GM12872 (cell line): ENCODE measurements around the gene CAPN9.

Experiments
- TF ChIP-seq, protein P1 (sequence below): IDR thresholded peaks from 3 replicates; pipeline ENCODE4 v1.5.1; 2011; ENCODE audit warnings: low read depth, mild to moderate bottlenecking, low read length, moderate library complexity; ENCODE audit not compliant: insufficient read depth

Gene CAPN9

DNA sequence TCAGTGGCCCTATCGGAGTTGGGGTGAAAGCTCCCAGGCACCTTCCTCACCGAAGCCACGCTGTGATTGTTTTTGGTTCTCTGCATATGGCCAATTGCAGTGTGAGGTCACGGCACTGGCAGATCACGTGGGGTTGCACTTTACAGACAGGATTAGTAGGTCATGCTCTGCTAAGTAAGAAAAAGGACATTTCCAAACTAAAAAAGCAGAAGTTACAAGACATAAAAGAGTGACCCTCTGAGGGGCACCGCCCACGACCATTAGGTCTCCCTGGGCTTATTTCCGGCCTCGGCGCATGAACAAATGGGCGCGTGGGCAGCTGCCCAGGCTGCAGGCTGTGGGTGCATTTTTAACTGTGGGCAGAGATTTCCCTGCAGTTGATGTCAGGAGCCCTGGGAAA lies 2.0 kb downstream of the CAPN9 start:
- TF ChIP-seq, protein P1, sequence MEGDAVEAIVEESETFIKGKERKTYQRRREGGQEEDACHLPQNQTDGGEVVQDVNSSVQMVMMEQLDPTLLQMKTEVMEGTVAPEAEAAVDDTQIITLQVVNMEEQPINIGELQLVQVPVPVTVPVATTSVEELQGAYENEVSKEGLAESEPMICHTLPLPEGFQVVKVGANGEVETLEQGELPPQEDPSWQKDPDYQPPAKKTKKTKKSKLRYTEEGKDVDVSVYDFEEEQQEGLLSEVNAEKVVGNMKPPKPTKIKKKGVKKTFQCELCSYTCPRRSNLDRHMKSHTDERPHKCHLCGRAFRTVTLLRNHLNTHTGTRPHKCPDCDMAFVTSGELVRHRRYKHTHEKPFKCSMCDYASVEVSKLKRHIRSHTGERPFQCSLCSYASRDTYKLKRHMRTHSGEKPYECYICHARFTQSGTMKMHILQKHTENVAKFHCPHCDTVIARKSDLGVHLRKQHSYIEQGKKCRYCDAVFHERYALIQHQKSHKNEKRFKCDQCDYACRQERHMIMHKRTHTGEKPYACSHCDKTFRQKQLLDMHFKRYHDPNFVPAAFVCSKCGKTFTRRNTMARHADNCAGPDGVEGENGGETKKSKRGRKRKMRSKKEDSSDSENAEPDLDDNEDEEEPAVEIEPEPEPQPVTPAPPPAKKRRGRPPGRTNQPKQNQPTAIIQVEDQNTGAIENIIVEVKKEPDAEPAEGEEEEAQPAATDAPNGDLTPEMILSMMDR = no peak

DNA sequence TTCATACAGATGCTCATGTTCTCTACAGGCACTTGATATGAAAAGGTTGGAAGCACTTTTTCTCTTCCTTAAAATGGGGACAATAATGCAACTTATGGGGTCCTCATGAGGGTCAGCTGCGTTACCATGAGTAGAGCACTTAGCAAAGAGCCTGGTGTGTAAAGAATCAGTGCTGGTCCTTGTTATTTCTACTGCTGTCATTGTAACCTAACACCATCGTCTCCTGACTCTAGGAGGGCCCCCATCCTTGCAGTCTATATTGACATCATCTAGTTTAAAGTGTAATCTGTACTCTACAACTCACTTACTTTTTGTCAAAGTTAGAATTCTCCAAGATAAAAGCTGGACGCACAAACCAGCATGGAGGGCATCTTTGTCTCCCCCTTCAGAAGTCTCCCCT lies 2.4 kb downstream of the CAPN9 start:
- TF ChIP-seq, protein P1 = no peak

DNA sequence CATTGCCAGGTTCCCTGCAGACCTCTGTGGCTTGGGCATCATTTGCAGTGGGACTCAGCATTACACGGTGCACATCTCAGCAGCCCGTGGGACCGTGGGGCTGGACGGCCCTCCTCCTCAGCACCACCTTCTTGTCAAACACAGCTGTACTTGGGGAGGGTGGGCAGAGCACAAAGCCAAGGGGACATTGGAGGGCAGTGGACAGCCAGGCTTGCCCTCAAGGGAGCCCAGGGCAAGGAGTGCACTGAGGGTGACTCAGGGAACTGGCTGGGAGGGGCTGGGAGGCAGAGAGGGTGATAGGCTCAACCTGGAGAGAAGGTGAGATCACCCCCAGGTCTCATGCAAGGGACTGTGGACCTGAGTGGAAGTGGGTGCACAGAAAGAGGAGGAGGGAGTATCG lies 3.4 kb downstream of the CAPN9 start:
- TF ChIP-seq, protein P1 = no peak

DNA sequence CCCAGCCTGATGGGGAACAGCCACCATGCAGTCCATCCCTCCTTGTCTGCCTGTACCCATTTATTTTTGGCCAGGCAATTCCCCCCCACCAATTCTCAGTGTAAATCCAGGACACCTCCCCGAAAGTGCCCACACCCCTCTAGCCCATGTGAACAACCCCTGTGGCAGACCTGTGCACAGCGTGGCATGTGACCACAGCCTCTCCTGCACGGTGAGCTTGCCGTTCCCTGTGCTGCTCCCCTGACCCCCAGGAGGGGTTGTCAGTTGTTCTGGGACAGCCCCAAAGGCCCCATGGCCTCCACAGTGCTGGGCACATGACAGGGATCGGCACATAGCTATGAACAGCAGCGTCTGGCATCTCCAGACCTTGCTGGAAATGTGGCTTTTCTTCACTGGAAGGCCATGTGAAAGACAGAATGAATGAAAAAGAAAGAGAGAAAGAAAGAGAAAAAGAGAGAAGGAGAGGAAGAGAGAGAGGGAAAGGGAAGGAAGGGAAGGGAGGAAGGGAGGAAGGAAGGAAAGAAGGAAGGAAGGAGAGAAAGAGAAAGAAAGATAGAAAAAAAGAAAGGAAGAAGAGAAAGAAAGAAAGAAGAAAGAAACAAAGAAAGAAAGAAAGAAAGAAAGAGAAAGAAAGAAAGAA lies 3.9 kb downstream of the CAPN9 start:
- TF ChIP-seq, protein P1 = no peak

DNA sequence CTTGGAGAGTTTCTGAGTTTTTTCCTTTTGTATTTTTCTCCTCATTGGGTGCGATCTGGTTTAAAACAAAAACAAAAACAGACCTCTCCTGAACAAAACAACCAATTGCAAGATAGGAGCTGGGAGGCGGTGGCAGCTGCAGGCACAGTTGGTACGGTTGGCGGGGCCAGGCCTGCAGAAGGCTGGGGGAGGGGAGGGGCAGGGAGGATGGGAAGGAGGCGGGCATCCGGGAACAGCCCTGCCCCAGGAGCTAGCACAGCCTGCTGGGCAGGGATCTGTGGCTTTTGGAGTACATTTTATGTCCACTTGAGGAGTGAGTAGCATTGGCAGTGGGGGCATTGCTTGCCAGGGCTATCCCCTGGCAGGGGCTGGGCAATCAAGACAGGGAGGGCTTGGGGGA lies 5.2 kb downstream of the CAPN9 start:
- TF ChIP-seq, protein P1 = no peak

DNA sequence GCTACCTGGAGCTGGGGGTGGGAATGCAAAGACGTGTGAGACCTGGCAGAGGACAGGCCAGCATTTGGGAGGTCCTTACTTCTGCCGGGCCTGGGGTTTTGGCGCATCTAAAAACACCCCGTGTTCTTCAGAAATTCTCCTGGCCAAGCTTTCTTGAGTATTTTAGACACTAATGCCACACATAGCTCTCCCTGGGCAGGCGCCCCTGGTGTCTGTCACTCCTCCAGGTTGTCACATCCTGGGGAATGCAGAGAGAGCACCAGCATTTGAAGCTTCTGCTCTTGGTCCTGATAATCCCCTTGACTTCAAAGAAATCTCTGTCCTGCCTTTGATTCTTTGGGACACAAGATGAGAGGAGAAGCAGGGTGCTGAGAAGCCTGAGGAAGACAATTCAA lies 6.0 kb downstream of the CAPN9 start:
- TF ChIP-seq, protein P1 = no peak

DNA sequence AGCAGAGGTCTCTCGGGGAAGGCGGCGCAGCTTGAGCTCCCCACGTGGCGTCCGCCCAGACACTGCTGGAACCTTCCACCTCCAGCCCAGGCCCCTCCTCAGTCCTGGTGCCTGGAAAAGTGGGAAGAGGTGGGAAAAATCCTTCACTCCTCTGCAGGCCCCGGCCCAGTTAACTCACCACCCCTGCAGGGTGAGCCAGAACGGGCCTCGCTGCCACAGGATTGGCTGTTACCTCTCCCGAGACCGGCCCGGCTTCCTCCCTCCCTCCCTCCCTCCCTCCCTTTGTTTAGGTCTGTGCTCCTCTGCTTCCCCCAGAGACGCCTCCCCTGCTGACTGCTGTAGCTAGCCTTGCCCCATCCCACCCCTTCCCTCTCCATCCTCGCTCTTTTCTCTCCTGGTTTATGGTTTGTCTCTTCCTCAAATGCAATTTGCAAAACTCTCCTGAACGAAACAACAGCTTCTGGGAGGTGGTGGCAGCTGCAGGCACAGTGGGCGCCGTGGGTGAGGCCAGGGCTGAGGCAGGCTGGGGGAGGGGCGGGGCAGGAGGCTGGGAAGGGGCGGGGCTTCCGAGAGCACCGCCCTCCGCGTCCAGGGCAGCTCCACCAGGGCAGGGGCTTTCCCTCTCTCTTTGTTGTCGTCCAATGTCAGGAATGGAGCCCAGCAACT lies 6.5 kb downstream of the CAPN9 start:
- TF ChIP-seq, protein P1 = no peak
